Adrenal gland (tissue), 12 donors: Measurements from ENCODE around the gene FGF12. TPM values are rescaled to one million over a fixed set of nuclear protein-coding genes. Genes with fewer than 3 reads are reported as not detected.

Experiments
- DNase-seq, 7 donors: peaks; one replicate each; pipeline ENCODE4 v3.0.0-alpha.2; 2019 to 2020
- H3K27ac ChIP-seq, 5 donors: fragments of 200-600 bp; sonication (generic) in 4 of 5; 1 replicate in 3 of 5; 2 replicates in 2 of 5; pipeline versions ENCODE4 v1.5.1 to v1.8.0; 2016 to 2020; ENCODE audit warnings: mild to moderate bottlenecking in 1 of 5
- H3K27me3 ChIP-seq: fragments of 200-600 bp; 2 replicates; pipeline ENCODE4 v1.8.0; 2021
- H3K36me3 ChIP-seq, 2 donors: fragments of 200-600 bp; replicated peaks in 1 of 2; 1 replicate in 1 of 2; 2 replicates in 1 of 2; pipeline versions ENCODE4 v1.5.1 to v1.8.0; 2018 to 2022
- H3K4me1 ChIP-seq, 2 donors: fragments of 200-600 bp; replicated peaks in 1 of 2; 1 replicate in 1 of 2; 2 replicates in 1 of 2; pipeline versions ENCODE4 v1.5.1 to v1.8.0; 2018 to 2021
- H3K4me3 ChIP-seq, 4 donors: fragments of 200-600 bp; sonication (generic) in 3 of 4; one replicate each; pipeline ENCODE4 v1.5.1; 2016 to 2018
- H3K9me3 ChIP-seq, 3 donors: fragments of 200-600 bp; sonication (generic) in 1 of 3; replicated peaks in 1 of 3; 1 replicate in 2 of 3; 2 replicates in 1 of 3; pipeline versions ENCODE4 v1.5.1 to v1.8.0; 2016 to 2021
- POLR2A ChIP-seq, 2 donors: fragments of 450-650 bp; IDR thresholded peaks; one replicate each; pipeline ENCODE4 v1.6.1; 2017; ENCODE audit warnings: antibody characterized with exemption in 2 of 2, mild to moderate bottlenecking in 2 of 2, moderate library complexity in 1 of 2
- WGBS, 4 donors: extraction: QIAGEN DNeasy Blood & Tissue Kit in 2 of 4; methylation state at CpG; one replicate each; pipeline versions ENCODE4 v1.1.5 to v1.1.7; 2013 to 2017; 5-methylcytosine and 5-hydroxymethylcytosine counted together
- intact Hi-C, 2 donors: fragments of 100-400 bp; cut with DNase I; formaldehyde crosslinking; loops; one replicate each; pipeline versions ENCODE4 v1.14.1 to v1.15.0; 2022 to 2023
- polyA plus RNA-seq, 3 donors: library from polyadenylated mRNA; stranded (reverse); fragments of 200-250 nt in 2 of 3; fragments of 350-450 nt in 1 of 3; fragmentation: Illumina TruSeq in 1 of 3; extraction: RNeasy Lipid Tissue Mini Kit (QIAGEN cat#74804) in 1 of 3; gene quantifications; one replicate each; pipeline ENCODE4 v1.2.3, GENCODE V29; 2013 to 2014
- total RNA-seq, 9 donors: library from RNA; depleted of rRNA in 4 of 9; stranded (reverse); fragments of >200 nt in 4 of 9; fragments of 120-200 nt in 1 of 9; fragmentation: NEBNext Ultra II Directional in 1 of 9; extraction: Animal tissue kit (Norgen Biotek cat#: 25700) in 1 of 9; gene quantifications; one replicate each; pipeline versions ENCODE4 v1.1.0 to v1.2.4, GENCODE V29; 2013 to 2023
- TF ChIP-seq, protein P1 (sequence below), 6 experiments: fragments of 450-650 bp in 4 of 6; fragments of 200-600 bp in 2 of 6; sonication (generic) in 1 of 6; IDR thresholded peaks; 1 replicate in 5 of 6; 2 replicates in 1 of 6; pipeline versions ENCODE4 v1.5.1 to v1.8.0; 2016 to 2021; ENCODE audit warnings: antibody characterized with exemption in 6 of 6, mild to moderate bottlenecking in 2 of 6, moderate library complexity in 1 of 6
- donor health status: healthy with polysubstance abuse.
- donor health status: Bipolar disorder and iron deficiency.
- donor health status: DM: yes; HTN: yes; CAD: no.
- donor health status: DM: no; HTN: no; CAD: no.
- donor health status: DM: no; HTN: no; CAD: no.
- donor health status: DM: yes; HTN: yes; CAD: no.

Gene FGF12
- total and polyA plus RNA-seq, 12 donors, result 23.3 to 286 (median 81.3) TPM

DNA sequence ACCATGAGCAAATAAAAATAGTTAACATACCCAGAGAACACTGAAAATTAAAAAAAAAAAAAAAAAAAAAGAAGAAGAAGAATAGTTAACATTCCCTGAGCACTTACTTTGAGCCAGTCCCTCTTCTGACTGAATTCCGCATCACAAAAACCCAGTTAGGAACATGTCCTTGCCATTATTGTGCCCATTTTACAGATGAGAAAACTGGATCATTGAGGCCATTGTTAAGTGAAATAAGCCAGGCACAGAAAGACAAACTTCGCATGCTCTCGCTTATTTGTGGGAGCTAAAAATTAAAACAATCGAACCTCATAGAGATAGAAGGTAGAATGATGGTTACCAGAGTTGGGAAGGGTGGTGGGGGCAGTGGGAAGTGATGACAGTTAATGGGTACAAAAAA is 119.5 kb downstream of the FGF12 start:
- no peak overlapping the region for H3K27ac ChIP-seq
- intact Hi-C loops, result no loop called here
- H3K36me3 ChIP-seq, result no peaks in the 10 kb centered on the region
- no peaks in the 10 kb centered on the region for H3K27me3 ChIP-seq
- DNase-seq, result no peak
- H3K9me3 ChIP-seq, result no peaks in the 10 kb centered on the region
- 83 to 93% (median 85%) methylated on average over 4 of the region's 4 CpGs for whole genome bisulfite sequencing, 4 donors
- TF ChIP-seq POLR2A (IDR thresholded peaks at IDR 0.05), result no peak
- TF ChIP-seq, protein P1, sequence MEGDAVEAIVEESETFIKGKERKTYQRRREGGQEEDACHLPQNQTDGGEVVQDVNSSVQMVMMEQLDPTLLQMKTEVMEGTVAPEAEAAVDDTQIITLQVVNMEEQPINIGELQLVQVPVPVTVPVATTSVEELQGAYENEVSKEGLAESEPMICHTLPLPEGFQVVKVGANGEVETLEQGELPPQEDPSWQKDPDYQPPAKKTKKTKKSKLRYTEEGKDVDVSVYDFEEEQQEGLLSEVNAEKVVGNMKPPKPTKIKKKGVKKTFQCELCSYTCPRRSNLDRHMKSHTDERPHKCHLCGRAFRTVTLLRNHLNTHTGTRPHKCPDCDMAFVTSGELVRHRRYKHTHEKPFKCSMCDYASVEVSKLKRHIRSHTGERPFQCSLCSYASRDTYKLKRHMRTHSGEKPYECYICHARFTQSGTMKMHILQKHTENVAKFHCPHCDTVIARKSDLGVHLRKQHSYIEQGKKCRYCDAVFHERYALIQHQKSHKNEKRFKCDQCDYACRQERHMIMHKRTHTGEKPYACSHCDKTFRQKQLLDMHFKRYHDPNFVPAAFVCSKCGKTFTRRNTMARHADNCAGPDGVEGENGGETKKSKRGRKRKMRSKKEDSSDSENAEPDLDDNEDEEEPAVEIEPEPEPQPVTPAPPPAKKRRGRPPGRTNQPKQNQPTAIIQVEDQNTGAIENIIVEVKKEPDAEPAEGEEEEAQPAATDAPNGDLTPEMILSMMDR (IDR thresholded peaks at IDR 0.05), result no peak
- H3K4me3 ChIP-seq, result no peak overlapping the region
- no peaks in the 10 kb centered on the region for H3K4me1 ChIP-seq

DNA sequence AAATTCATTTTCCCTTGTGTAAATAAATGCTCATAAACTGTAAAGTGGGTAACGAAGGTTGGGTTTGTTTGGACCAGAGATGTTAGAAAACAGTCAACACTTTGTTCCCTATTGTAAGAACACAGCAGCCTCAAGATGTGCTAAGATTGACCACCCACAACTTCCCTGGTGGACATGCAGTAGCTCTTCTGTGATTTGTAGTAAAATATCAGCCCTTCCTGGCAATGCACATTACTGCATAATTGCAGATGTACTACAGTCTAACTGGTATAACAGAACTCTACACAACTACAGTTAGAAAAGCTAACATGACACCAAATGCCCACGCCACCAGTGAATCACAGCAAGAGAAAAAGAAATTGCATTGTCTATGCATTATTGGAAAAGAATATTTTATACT is 129.4 kb downstream of the FGF12 start:
- no peak for DNase-seq
- intact Hi-C loops, result no loop called here
- 62 to 90% (median 76%) methylated on average over 2 of the region's 2 CpGs for WGBS, 4 donors
- Histone ChIP-seq H3K9me3 (no peaks in the 10 kb centered on the region), H3K36me3 (no peaks in the 10 kb centered on the region), H3K27ac (no peak overlapping the region), H3K27me3 (no peaks in the 10 kb centered on the region), H3K4me3 (no peak overlapping the region), H3K4me1 (no peaks in the 10 kb centered on the region)
- TF ChIP-seq POLR2A (IDR thresholded peaks at IDR 0.05), result no peak
- TF ChIP-seq, protein P1 (IDR thresholded peaks at IDR 0.05), result no peak

DNA sequence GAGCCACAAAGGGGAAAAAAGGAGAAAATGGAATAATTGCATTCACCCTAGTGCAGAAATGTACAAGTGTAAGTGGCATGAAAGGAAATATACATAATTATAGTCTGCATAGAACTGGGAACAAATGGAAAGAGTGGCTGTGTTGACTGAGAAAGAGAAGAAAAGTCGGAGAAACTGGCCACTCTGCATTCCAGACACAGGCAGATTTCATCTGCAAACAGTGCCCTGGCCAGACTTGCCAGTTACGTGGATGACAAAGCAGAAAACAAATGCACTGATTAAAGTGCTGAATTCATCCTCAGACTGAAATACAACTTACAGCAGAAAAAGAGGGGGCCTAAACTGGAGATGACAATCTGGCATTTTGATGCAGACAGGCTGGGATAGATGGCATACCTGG is 129.8 kb downstream of the FGF12 start:
- Histone ChIP-seq H3K9me3 (no peaks in the 10 kb centered on the region), H3K27me3 (no peaks in the 10 kb centered on the region), H3K27ac (no peak overlapping the region), H3K36me3 (no peaks in the 10 kb centered on the region), H3K4me3 (no peak overlapping the region), H3K4me1 (no peaks in the 10 kb centered on the region)
- WGBS, 4 donors, result 54 to 66% (median 60%) methylated on average over 2 of the region's 2 CpGs
- no peak for DNase-seq
- intact Hi-C loops, result no loop called here
- TF ChIP-seq, protein P1 (IDR thresholded peaks at IDR 0.05), result no peak
- no peak for TF ChIP-seq POLR2A (IDR thresholded peaks at IDR 0.05)

DNA sequence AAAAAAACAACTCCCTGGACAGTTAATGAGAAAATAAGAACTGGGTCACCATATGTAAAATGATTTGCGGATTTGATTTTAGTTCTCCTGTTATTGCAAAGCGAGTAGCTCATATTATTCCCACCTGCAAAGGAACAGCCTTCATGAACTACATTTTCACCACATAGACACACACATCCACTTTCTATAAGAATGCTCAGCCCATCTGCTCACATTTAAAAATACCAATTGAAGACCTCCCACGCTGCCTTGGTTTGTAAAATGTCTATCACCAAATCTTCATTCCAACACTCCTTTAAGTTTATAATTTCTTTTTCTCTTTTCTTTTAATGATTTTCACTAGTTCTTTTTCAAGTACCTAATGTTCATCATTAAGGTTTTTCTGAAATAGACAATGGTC is 148.6 kb downstream of the FGF12 start:
- no peak for DNase-seq
- H3K9me3 ChIP-seq, result no peaks in the 10 kb centered on the region
- TF ChIP-seq POLR2A (IDR thresholded peaks at IDR 0.05), result no peak
- TF ChIP-seq, protein P1 (IDR thresholded peaks at IDR 0.05), result no peak
- no peak overlapping the region for H3K4me3 ChIP-seq
- 79 to 87% (median 82%) methylated on average over 3 of the region's 3 CpGs for WGBS, 4 donors
- no peak overlapping the region for H3K27ac ChIP-seq
- no peaks in the 10 kb centered on the region for H3K36me3 ChIP-seq
- H3K27me3 ChIP-seq, result no peaks in the 10 kb centered on the region
- H3K4me1 ChIP-seq, result no peaks in the 10 kb centered on the region
- intact Hi-C loops, result no loop called here
